GM19023 (cell line): ENCODE data around the gene MKRN1.
"Not testable (repeated sequence)": the region's sequence is repeated elsewhere in the genome, so short reads cannot be mapped to it uniquely, and the experiment has no call there.

Source experiments
- ATAC-seq: cut with Tn5 transposase; IDR thresholded peaks from one replicate; pipeline ENCODE4 v1.9.1; 2021; ENCODE audit warnings: mild to moderate bottlenecking, moderate library complexity; ENCODE audit not compliant: unreplicated experiment

The MKRN1 gene

GRCh38 chr7:140479062-140479738 is at the start of gene MKRN1:
Gene MKRN1, minus strand, starts transcription at chr7:140479505. Its CDS starts 161 bp downstream, at chr7:140479344.
- peak; percentile 95 for ATAC-seq

DNA sequence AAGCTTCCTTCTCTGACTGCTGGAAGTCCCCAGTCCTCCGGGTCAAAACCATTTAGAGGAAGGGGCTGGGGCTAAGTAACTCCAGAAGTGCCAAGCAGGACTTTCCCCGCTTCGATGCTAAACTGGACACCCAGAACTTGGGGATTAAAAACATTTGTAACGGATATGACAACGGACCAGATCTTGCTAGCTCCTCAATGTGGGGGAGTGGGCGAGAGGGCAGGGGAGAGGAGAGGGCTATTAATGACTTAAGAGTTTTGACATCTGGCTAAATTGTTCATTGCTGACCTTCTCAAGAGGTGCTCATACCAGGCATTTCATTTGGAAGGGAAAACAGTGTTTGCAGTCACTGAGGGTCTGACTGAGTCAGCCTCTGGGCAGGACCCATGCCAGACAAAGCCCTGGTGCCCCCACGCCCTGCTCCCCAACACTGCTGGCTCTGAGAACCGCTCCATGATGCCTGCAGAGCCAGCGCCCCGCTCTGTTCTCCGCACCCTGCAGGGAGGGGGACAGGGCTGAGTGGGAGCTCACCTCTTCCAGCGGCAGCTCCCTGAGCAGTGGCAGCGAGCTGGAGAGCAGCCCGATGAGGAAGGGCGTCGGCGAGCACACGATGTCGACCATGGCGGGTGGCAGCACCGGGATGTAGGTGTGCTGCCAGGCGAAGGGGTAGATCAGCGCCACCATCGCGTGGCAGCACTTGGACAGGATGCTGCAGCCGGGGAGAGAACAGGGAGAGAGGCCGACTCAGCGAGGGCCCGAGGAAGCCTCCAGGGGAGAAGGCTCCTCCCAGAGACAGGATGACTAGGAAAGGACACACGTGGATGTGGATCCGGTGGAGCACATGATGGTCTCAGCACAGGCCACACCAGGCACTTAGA is 47.7 kb upstream of the MKRN1 start:
- ATAC-seq = no peak

GRCh38 chr7:140526214-140526613 is 46.9 kb upstream of the MKRN1 start:
- ATAC-seq = no peak

DNA sequence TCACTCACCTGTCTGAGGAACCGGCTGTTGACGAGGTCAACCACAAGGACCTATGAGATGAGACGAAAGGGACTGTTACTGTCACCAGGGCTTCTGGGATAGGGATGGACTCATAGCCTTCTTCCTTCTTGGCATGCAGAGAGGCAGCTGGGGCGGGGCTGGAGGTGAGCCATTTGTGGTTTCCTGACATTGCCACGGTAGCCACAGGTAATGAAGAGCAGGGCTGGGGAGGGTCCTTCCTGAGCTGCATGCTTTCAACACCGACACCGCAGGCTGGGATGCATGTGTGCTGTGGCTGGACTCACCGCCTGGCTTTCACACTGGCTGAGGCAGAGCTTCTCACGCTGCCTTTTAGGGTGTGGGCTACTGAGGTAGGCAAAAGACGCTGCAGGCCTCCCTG is 46.4 kb upstream of the MKRN1 start:
- no peak for ATAC-seq

- no peak for ATAC-seq
Measured at GRCh38 chr7:140521421-140521820, 42.1 kb upstream of the MKRN1 start.

DNA sequence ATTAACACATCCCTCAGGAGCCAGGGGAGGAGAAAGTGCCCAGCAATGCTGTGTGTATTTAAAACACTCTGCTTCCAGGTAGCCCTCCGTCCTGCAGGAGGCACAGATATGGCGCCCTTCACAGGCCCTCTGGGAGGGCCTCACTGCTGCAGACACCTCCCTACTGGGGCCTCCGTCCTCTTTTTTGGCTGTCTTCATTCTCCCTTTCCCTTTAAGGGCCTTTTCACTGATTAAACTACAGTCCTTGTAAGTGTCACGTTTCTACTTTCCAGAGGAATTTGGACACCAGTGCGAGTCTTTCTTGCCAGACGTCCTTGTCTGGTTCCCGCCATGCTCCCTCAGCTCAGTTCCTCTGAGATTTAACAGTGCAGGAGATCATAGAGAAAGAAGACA is 39.7 kb upstream of the MKRN1 start:
- no peak for ATAC-seq

DNA sequence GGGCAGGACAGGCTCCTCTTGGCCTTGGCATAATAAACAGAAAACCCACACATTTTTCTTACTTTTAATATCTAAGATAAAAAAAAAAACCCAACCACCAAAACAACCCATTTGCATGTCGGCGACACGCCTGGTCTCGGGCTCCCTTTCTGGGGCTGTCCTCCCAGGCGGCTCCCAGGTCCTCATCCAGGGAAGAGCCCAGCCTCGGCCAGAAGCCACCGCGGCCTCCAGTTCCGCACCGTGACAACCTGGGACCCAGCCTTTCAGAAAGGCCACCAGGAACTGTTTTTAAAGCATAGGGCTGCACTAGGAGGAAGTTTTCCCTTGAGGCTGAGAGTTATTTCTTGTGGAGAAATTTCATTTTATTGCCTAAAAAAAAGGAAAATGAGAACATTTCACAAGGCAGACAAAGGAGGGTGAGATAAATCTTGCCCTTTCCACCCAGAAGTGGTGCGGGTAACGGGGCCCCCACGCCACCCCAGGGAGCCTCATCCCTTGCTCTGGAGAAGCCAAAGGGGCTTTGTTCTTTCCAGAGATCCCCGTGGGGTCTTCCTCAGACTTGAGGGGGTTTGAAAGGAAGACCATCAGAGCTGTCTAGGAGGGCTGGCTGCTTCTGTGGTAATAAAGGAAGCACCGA is 39.2 kb upstream of the MKRN1 start:
- no peak for ATAC-seq

- ATAC-seq = no peak
Measured at GRCh38 chr7:140517546-140518369, 38.5 kb upstream of the MKRN1 start.

DNA sequence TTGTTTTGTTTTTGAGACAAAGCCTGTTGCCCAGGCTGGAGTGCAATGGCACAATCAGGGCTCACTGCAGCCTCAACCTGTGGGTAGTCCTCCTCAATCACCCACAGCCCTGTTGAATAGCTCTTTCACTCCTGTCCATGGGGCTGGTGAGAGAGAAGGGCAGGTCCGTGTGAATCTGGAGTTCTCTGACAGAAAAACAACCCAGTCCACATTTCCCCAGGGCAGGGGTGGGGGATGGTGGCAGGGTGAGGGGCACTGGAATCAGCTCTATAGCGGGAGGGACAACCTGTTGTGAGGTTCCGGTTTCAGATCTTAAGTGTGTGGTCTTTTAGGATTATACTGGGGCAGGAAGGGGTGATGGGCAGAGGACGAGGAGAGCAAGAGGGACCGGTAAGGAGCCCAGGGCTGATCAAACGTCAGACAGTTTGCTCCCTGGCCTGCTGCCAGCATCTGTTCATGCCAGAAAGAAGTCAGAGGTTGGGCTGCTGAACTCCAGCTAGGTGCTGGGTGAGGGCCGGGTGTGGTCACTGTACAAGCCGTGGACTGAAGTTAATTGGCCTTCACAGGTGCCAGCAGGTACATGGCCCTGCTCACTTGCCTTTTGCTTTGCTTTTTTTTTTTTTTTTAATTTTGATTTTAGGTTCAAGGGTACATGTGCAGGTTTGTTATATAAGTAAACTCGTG is 33.2 kb upstream of the MKRN1 start:
- ATAC-seq = no peak

DNA sequence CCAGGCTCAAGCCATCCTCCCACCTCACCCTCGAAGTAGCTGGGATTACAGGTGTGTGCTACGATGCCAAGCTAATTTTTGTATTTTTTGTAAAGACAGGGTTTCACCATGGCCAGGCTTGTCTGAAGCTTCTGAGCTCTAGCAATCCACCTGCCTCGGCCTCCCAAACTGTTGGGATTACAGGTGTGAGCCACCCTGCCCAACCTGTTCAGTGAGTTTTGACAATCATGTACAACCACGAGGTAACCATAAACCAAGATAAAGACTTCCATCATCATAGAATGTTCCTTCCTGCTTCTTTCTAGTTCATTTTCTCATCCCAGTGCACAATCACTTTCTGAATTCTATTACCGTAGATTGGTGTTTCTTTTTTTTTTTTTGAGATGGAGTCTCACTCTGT is 30.5 kb upstream of the MKRN1 start:
- ATAC-seq = no peak

- not testable (repeated sequence) for ATAC-seq
Measured at GRCh38 chr7:140507556-140507955, 28.3 kb upstream of the MKRN1 start.

DNA sequence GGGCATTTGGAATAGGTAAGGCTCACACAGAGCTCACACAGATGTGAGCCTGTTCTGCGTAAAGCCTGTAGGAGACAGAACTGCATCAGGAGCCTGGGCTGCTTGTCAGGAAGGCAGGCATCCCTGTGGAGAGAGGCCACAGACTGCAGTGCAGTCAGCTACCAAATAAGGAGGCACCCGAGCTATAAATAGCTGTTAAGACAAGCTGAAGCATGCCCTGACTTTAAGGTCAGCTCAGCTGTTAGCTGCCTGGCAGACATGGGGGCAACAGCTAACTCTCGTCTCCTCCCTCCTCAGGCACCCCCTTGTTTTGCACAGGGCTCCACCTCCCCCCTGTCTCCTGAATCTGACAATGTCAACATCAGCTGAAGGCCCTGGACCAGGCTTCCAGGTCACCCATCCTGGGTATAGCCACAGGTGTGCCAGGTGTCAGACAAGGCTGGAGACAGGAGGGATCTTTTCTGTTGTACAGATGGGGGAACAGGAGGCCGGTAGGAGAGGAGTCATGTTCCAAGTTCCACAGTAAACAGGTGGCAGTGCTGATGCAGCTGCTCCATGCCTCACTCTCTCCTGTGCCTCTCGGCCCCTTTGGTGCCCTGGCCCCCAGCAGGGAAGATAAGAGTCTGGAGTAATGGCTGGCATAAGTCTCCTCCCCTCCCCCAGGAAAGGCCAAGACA is 27.6 kb upstream of the MKRN1 start:
- ATAC-seq = no peak

DNA sequence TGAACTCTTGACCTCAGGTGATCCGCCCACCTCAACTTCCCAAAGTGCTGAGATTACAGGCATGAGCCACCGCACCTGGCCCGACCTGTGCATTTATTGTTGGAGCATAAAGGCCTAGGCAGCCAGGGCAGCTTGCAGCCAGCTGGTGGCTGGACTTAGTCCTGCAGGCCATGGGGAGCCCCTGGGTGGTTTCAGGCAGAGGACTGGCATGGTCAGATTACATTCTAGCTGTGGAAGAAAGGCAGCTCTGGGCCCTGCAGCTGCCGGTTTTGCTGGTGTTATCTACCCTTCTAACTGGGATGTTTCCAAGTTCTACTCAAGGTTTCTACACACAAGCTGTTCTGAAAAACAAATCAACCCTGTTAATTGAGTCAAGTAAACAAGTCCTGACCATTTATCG is 22.7 kb upstream of the MKRN1 start:
- no peak for ATAC-seq

- not testable (repeated sequence) for ATAC-seq
Measured at GRCh38 chr7:140497807-140498206, 18.5 kb upstream of the MKRN1 start.

DNA sequence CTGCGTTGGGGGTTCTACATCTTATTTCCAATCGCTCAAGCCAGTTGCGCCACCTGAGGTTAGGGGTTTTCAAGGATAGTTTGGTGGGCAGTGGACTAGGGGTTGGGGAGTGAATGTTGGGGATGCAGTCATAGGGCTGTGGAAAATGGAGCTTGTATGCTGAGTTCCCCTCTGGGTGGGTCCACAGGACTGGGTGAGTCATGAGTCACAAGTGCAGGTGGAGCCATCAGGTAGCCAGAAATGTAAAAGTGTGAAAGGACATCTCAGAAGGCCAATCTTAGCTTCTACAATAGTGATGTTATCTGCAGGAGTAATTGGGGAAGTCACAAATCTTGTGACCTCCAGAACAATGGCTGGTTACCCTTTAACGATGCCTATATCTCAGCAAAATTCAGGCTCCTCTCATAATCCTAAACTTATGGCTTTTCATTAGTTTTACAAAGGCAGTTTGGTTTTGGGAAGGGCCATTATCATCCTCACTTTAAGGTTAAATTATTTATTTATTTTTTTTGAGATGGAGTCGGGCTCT is 18.0 kb upstream of the MKRN1 start:
- no peak for ATAC-seq

- ATAC-seq = no peak
Measured at GRCh38 chr7:140495514-140496097, 16.3 kb upstream of the MKRN1 start.

DNA sequence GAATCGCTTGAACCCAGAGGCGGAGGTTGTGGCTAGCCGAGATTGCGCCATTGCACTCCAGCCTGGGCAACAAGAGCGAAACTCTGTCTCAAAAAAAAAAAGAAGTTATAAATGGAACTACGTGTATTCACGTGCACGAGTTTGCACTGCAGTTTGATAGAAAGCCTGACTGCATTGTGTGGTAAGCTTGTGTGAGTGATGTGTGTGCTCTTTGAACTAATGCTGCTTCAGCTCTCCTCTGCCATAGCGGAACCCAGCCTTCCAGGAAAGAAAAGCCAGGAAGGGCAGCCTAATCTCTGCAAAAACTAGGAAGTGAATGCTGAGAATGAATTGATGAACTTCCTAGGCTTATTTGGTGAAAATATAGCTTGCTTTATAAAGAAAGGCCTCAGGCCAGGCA is 15.6 kb upstream of the MKRN1 start:
- no peak for ATAC-seq

DNA sequence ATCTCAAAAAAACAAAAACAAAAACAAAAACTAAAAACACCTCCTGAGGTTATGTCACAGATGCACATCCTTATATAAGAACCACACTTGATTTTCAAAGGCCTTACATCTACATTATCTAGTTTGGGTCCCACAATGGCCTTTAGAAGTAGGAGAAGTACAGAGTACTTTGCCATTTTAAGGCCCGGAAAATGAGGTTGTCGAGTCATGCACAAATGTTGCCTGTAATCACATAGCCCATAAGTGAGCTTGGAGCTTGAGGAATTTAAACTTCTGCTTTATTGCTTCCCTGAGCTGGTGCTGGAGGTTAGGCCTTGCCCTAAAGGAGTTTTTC is 9.7 kb upstream of the MKRN1 start:
- ATAC-seq = no peak

- no peak for ATAC-seq
Measured at GRCh38 chr7:140485500-140486265, 6.4 kb upstream of the MKRN1 start.
